COLO668 (cell line): ENCODE results near the gene IFNLR1.

Source experiments
- DNase-seq: peaks from one replicate; lab custom pipeline; 2025; ENCODE audit not compliant: unreplicated experiment; lab: John Stamatoyannopoulos, UW

The IFNLR1 gene

GRCh38 chr1:24150234-24151174, 36.6 kb downstream of the IFNLR1 start:
- peak; percentile 95 for DNase-seq

- DNase-seq, result no peak
Observed at GRCh38 chr1:24149866-24150233, 37.2 kb downstream of the IFNLR1 start.

- no peak for DNase-seq
Observed at GRCh38 chr1:24147816-24148215, 39.3 kb downstream of the IFNLR1 start.

GRCh38 chr1:24147194-24147593, 39.9 kb downstream of the IFNLR1 start:
- no peak for DNase-seq

GRCh38 chr1:24142546-24143534, 44.2 kb downstream of the IFNLR1 start, which contains the start of gene IL22RA1:
Gene IL22RA1, minus strand, starts transcription at chr1:24143140. Its CDS starts 58 bp downstream, at chr1:24143082.
- peak; percentile 43 for DNase-seq

GRCh38 chr1:24141311-24141997, 45.6 kb downstream of the IFNLR1 start:
- no peak for DNase-seq

- no peak for DNase-seq
Observed at GRCh38 chr1:24140741-24141181, 46.3 kb downstream of the IFNLR1 start.

GRCh38 chr1:24139841-24140425, 47.2 kb downstream of the IFNLR1 start:
- no peak for DNase-seq

- DNase-seq, result no peak
Observed at GRCh38 chr1:24139222-24139489, 47.9 kb downstream of the IFNLR1 start.

- no peak for DNase-seq
Observed at GRCh38 chr1:24138476-24139221, 48.4 kb downstream of the IFNLR1 start.

- no peak for DNase-seq
Observed at GRCh38 chr1:24136956-24137539, 50.0 kb downstream of the IFNLR1 start.

GRCh38 chr1:24134376-24134775, 52.7 kb downstream of the IFNLR1 start:
- no peak for DNase-seq

- no peak for DNase-seq
Observed at GRCh38 chr1:24133819-24134218, 53.3 kb downstream of the IFNLR1 start.

GRCh38 chr1:24130385-24130784, 56.7 kb downstream of the IFNLR1 start:
- DNase-seq, result no peak

- DNase-seq, result no peak
Observed at GRCh38 chr1:24127801-24128363, 59.2 kb downstream of the IFNLR1 start.

GRCh38 chr1:24127134-24127800, 59.8 kb downstream of the IFNLR1 start:
- DNase-seq, result no peak

GRCh38 chr1:24126672-24127023, 60.4 kb downstream of the IFNLR1 start:
- DNase-seq, result no peak

- DNase-seq, result no peak
Observed at GRCh38 chr1:24126018-24126671, 60.9 kb downstream of the IFNLR1 start.
